ENCODE data around the gene EI24.

The EI24 gene

DNA sequence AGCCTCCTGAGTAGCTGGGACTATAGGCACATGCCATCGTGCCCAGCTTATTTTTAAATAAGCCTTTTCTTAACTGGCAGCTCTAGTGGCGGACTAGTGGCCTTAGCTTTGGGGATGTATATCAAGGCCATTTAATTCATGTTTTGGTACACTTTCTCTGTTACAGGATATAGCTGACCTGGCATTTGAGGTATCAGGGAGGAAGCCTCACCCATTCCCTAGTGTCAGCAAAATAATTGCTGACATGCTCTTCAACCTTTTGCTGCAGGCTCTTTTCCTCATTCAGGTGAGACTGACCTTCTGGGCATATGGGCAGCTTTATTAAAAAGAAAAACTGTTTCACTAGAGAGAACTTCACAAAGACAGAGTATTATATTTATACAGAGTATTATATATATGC, 9.5 kb downstream of the EI24 start:
- no peak for DNase-seq (ENCODE audit: low read depth)
- TF ChIP-seq, protein P1, sequence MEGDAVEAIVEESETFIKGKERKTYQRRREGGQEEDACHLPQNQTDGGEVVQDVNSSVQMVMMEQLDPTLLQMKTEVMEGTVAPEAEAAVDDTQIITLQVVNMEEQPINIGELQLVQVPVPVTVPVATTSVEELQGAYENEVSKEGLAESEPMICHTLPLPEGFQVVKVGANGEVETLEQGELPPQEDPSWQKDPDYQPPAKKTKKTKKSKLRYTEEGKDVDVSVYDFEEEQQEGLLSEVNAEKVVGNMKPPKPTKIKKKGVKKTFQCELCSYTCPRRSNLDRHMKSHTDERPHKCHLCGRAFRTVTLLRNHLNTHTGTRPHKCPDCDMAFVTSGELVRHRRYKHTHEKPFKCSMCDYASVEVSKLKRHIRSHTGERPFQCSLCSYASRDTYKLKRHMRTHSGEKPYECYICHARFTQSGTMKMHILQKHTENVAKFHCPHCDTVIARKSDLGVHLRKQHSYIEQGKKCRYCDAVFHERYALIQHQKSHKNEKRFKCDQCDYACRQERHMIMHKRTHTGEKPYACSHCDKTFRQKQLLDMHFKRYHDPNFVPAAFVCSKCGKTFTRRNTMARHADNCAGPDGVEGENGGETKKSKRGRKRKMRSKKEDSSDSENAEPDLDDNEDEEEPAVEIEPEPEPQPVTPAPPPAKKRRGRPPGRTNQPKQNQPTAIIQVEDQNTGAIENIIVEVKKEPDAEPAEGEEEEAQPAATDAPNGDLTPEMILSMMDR (IDR thresholded peaks at IDR 0.05; ENCODE audit: low read length, missing control alignments): no peak
- no peak overlapping the region for H3K4me3 ChIP-seq (replicated peaks; ENCODE audit: low read depth, low read length)

DNA sequence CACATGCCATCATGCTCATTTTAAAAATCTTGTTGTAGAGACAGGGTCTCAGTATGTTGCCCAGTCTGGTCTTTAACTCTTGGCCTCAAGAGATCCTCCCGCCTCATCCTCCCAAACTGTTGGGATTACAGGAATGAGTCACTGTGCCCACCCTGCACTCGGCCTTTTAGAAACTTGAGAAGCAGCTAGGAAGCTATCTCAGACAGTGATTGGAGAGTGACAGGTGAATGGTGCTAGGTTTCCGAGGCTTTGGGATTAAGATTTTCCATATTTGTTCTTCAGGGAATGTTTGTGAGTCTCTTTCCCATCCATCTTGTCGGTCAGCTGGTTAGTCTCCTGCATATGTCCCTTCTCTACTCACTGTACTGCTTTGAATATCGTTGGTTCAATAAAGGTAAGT, 10.5 kb downstream of the EI24 start:
- no peak overlapping the region for H3K4me3 ChIP-seq (replicated peaks; ENCODE audit: low read depth, low read length)
- DNase-seq (ENCODE audit: low read depth): no peak
- TF ChIP-seq, protein P1 (IDR thresholded peaks at IDR 0.05; ENCODE audit: low read length, missing control alignments): no peak

GRCh38 chr11:125583496-125583895, 14.2 kb downstream of the EI24 start:
- TF ChIP-seq, protein P1 (IDR thresholded peaks at IDR 0.05; ENCODE audit: low read length, missing control alignments): no peak
- no peak overlapping the region for H3K4me3 ChIP-seq (replicated peaks; ENCODE audit: low read depth, low read length)
- no peak for DNase-seq (ENCODE audit: low read depth)

- no peak overlapping the region for H3K4me3 ChIP-seq (replicated peaks; ENCODE audit: low read depth, low read length)
- DNase-seq (ENCODE audit: low read depth): no peak
- TF ChIP-seq, protein P1 (IDR thresholded peaks at IDR 0.05; ENCODE audit: low read length, missing control alignments): no peak
These were observed 16.2 kb downstream of the EI24 start for GRCh38 chr11:125585487-125585886.

GRCh38 chr11:125586623-125587022, 17.3 kb downstream of the EI24 start:
- H3K4me3 ChIP-seq (replicated peaks; ENCODE audit: low read depth, low read length): no peak overlapping the region
- DNase-seq (ENCODE audit: low read depth): no peak
- TF ChIP-seq, protein P1 (IDR thresholded peaks at IDR 0.05; ENCODE audit: low read length, missing control alignments): no peak

DNA sequence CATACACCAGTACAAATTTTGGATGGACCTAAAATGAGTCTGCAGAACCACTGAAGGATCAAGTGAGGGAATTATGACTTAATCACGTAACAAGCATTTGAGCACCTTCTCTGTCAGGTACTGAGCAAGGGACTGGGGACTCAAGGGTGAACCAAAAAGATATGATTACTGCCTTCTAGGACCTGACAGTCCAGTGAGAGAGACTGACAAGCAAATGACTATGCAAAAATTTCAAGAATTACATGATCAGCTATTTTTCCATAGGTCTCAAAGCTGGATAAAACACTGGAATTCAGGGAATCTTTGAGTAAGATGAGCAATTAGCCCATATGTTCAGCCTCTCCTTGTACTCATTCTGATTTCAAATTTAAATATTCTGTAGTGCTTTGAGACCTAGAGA, 18.2 kb downstream of the EI24 start:
- TF ChIP-seq, protein P1 (IDR thresholded peaks at IDR 0.05; ENCODE audit: low read length, missing control alignments): no peak
- H3K4me3 ChIP-seq (replicated peaks; ENCODE audit: low read depth, low read length): no peak overlapping the region
- DNase-seq (ENCODE audit: low read depth): no peak

GRCh38 chr11:125588505-125588904, 19.2 kb downstream of the EI24 start:
- DNase-seq (ENCODE audit: low read depth): no peak
- no peak overlapping the region for H3K4me3 ChIP-seq (replicated peaks; ENCODE audit: low read depth, low read length)
- TF ChIP-seq, protein P1 (IDR thresholded peaks at IDR 0.05; ENCODE audit: low read length, missing control alignments): no peak

Data from fibroblast of pulmonary artery (primary cell).